ENCODE measurements around the gene SEC61B. TPM values are rescaled to one million over a fixed set of nuclear protein-coding genes. Genes with fewer than 3 reads are reported as not detected.
A peak's percentile ranks its signal among the peaks of the same experiment; 100 is the strongest.

Gene SEC61B
- 100 to 1,000 TPM in 1 of 3 donors, 10 to 100 TPM in 2; 81.5 to 122 (median 81.7) TPM for total RNA-seq
- long read RNA-seq, donor 1, transcript SEC61B-201 (4 exons, 545 nt): major isoform, 54 of 59 reads
- long read RNA-seq, donor 1, partial matches to known transcripts: 2 of 59 reads
- long read RNA-seq, donor 1, other reads (novel, unspliced or antisense): 1 of 59 reads
- long read RNA-seq, donor 2, transcript SEC61B-201 (4 exons, 545 nt): major isoform, 111 of 116 reads
- long read RNA-seq, donor 2, partial matches to known transcripts: 3 of 116 reads
- long read RNA-seq, donor 2, other reads (novel, unspliced or antisense): 1 of 116 reads

DNA sequence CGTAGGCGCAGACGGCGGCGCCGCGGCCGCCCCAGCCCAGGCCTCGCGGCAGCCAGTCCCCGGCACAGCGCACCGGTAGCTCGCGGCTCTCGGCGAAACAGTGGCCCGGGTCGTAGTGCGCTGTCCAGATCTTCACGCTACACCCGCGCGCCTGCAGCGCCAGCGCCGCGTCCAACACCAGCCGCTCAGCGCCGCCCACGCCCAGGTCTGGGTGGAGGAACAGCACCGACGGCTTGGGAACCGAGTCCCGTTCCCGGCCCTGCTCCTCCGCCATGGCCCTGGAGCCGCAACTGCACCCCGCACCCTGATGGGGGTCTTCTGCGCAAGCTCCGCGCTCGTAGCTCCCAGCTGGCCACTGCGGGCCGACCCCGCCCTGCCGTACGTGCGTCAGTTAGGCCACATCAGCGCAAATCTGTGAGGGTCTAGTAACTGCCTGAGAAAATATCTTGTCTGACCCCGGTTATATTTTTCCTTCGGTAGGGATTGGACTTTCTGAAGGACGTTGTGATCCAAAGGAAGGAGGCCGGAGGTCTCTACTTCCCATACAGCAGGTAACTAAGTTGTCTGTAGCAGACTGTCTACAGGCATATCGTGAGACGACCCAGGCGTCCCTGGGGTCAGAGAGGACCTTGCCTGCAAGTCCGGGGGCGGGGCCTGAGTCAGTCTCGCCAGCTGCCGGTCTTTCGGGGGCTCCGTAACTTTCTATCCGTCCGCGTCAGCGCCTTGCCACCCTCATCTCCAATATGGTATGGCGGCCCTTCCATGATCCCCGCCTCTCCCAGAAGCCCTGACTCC lies at the start of gene SEC61B, which contains the start of gene ALG2:
Gene SEC61B, plus strand, starts transcription at position 662 of the 795 bp plus-strand sequence. Its CDS starts 82 bp downstream, at position 744.
Gene ALG2, minus strand, starts transcription at position 322 of the 795 bp plus-strand sequence. Its CDS starts 48 bp downstream, at position 274.
- TF ChIP-seq, protein P1, sequence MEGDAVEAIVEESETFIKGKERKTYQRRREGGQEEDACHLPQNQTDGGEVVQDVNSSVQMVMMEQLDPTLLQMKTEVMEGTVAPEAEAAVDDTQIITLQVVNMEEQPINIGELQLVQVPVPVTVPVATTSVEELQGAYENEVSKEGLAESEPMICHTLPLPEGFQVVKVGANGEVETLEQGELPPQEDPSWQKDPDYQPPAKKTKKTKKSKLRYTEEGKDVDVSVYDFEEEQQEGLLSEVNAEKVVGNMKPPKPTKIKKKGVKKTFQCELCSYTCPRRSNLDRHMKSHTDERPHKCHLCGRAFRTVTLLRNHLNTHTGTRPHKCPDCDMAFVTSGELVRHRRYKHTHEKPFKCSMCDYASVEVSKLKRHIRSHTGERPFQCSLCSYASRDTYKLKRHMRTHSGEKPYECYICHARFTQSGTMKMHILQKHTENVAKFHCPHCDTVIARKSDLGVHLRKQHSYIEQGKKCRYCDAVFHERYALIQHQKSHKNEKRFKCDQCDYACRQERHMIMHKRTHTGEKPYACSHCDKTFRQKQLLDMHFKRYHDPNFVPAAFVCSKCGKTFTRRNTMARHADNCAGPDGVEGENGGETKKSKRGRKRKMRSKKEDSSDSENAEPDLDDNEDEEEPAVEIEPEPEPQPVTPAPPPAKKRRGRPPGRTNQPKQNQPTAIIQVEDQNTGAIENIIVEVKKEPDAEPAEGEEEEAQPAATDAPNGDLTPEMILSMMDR (IDR thresholded peaks at IDR 0.05): no peak
- Histone ChIP-seq H3K4me3 (peak within 1 kb of the TSS; percentile 98), H3K4me1 (ENCODE audit: low read depth) (peaks cover 26% of the 10 kb centered on the region), H3K36me3 (ENCODE audit: low read depth) (no peaks in the 10 kb centered on the region), H3K9me3 (no peaks in the 10 kb centered on the region)
- ATAC-seq (peak; percentile 97), DNase-seq (peak; percentile 93 to 97 (median 96))
- intact Hi-C loops (cut with DNase I, micrococcal nuclease): no loop called here

DNA sequence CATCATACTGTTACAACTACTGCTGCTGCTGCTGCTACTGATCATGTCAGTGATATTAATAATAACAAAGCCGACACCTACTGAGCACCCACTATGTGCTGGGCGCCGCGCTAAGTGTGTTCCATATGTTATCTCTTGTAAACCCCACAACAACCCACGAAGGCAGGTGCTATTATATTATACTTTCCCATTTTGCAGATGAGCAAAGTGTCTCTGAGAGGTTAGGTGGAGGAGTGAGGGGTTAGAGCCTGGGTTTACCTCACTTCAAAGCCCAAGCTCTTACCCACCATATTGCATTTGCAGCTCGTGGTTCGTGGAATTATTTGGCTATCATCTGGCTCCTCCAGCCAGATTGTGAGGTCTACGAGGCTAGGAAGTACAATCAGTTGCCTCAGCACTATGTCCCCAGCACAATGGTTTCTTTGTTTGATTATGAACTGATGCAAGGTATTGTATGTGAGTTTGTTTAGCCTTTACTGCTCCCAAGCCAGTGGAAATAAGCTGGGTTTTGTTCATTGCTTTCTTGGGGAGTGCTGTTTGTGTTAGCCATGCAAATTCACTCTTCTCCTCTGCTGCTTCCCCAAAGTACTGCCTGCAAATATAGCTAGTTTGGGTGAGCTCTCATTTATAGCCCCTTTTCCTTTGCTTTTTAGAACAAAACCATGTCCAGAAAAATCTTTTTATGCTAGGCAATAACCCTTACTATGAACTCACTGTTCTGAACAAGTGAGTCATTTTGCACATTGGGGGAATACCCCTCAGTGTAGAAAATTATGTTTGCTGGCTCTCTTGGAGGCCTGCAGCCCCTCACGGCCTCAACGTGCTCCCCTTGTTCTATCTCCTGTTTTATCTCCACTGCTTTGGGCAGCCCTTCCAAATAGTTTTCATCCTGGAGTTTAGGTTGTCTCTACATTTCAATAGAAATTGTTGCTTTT lies 48.2 kb upstream of the SEC61B start:
- intact Hi-C loops (cut with DNase I, micrococcal nuclease): no loop called here
- Histone ChIP-seq H3K4me3 (no peak overlapping the region), H3K36me3 (ENCODE audit: low read depth) (no peaks in the 10 kb centered on the region), H3K4me1 (ENCODE audit: low read depth) (no peaks in the 10 kb centered on the region), H3K9me3 (no peaks in the 10 kb centered on the region)
- ATAC-seq (peak; percentile 87), DNase-seq (no peak)
- TF ChIP-seq, protein P1 (IDR thresholded peaks at IDR 0.05): no peak

DNA sequence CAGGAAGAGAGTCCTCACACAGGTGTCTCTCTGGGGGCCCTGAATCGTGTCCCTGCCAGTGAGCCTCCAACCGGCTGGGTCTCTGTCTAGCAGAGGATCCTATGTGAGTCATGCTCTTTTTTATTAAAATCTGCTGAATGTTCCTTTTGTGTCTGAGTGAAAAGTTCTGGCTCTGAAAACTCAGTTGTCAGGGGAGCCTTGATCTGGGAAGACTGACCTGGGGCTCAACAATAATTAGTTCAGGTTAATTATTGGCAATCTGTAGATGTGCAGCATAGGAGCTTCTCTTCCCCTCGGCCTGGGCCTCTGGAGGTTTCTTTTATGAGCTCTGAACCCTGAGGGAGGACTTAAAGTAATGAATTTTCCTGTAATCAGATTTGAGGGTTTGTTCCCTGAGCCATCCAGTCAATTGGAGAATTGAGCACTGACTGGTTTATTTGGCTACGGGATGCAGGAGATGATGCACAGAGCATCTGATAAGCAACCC lies 45.5 kb upstream of the SEC61B start:
- no peak overlapping the region for H3K4me3 ChIP-seq
- ATAC-seq: no peak
- TF ChIP-seq, protein P1 (IDR thresholded peaks at IDR 0.05): no peak
- no peak for DNase-seq
- H3K36me3 ChIP-seq (ENCODE audit: low read depth): no peaks in the 10 kb centered on the region
- intact Hi-C loops (cut with DNase I, micrococcal nuclease): no loop called here
- no peaks in the 10 kb centered on the region for H3K9me3 ChIP-seq
- H3K4me1 ChIP-seq (ENCODE audit: low read depth): no peaks in the 10 kb centered on the region

DNA sequence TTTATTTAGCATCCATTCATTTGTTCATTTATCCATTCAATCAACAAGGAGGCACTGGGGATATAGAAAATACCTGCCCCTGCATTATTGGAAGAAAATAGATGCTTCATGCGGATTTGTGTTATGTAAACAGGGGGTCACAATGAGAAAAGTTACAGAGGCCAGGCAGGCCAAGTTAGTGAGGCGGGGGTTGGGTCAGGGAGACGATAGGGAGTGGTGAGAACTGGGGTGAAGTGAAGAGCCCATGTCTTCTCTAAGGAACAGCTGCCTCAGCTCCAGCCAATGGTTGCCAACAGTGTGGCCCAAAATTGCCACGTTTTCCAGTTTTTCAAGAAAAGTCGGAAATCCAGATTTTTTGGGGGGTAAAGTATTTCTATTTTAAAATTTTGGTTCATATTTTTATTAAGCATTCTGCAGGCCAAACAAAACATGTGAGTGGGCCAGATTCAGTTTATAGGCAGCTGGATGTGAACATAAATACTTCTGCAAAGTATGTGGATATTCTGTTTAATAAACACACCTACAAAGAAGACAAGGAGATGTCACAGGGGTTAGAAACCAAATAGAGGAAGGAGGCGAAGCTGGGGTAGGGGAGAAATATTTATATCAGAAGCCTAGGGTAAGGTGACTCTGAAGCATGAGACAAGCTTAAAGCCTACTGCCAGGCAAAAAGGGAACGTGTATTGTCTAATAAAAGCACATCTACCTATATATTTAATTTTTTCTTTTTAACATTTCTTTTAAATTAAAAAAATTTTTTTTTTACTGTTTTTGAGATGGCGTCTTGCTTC lies 44.3 kb upstream of the SEC61B start:
- no peak for ATAC-seq
- no peaks in the 10 kb centered on the region for H3K4me1 ChIP-seq (ENCODE audit: low read depth)
- no peaks in the 10 kb centered on the region for H3K9me3 ChIP-seq
- no peak for DNase-seq
- TF ChIP-seq, protein P1 (IDR thresholded peaks at IDR 0.05): no peak
- no peak overlapping the region for H3K4me3 ChIP-seq
- intact Hi-C loops (cut with DNase I, micrococcal nuclease): no loop called here
- H3K36me3 ChIP-seq (ENCODE audit: low read depth): no peaks in the 10 kb centered on the region

All from mucosa of descending colon (tissue), 3 donors.